Measurements from ENCODE around the gene ARMC2. TPM values are rescaled to one million over a fixed set of nuclear protein-coding genes. Genes with fewer than 3 reads are reported as not detected.

ARMC2 gene
- total and polyA plus RNA-seq, 2 of the 4 experiments (the other 2 are of a cell fraction), result 0.72 to 3.9 TPM

DNA sequence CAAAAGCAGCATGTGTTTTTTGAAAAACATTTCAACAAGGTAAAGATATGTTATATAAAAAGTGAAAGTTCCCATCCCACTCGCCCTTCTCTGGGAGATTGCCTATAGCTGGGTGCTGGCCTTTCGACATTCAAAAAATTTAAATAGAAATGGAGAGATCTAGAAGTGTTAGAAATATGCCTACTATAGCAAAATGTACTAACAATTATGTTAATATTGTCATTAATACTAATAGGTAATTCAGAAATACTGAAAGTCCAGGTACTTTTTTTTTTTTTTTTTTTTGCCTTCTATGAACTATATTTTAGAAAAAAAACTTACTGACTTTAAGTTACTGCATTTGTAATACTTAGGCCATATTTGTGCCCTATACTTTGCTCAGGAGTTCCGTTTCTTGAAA is 159.3 kb downstream of the ARMC2 start:
- H3K14ac ChIP-seq (replicated peaks; ENCODE audit: low read depth, low read length), result no peak overlapping the region
- no peak overlapping the region for H3K18ac ChIP-seq (ENCODE audit: low read depth, low read length)
- H2AK9ac ChIP-seq (replicated peaks; ENCODE audit: low read depth, low read length, poor library complexity), result no peak overlapping the region
- no peak for DNase-seq
- no peaks in the 10 kb centered on the region for H3K27me3 ChIP-seq (ENCODE audit: control insufficient read depth, insufficient read depth, low read length)
- no peak overlapping the region for H2AFZ ChIP-seq (replicated peaks; ENCODE audit: low read length, poor library complexity)
- H4K8ac ChIP-seq (ENCODE audit: low read depth in 2 of 2, low read length in 2 of 2), result no peak overlapping the region
- H3K23ac ChIP-seq (ENCODE audit: low read depth, low read length), result no peak overlapping the region
- no peaks in the 10 kb centered on the region for H3K9me3 ChIP-seq (ENCODE audit: control insufficient read depth, insufficient read depth, low read length)
- no peaks in the 10 kb centered on the region for H3K36me3 ChIP-seq (ENCODE audit: control insufficient read depth, insufficient read depth, low read length)
- WGBS, 2 experiments (ENCODE audit: extremely low coverage in 2 of 2, insufficient read length in 1 of 2), result no CpG with 5 or more reads among the region's 3 CpGs
- H3K56ac ChIP-seq (ENCODE audit: extremely low read depth, insufficient read depth, low read length), result no peak overlapping the region
- no peak overlapping the region for H3K4ac ChIP-seq (ENCODE audit: low read depth, low read length)
- peak overlapping the region; percentile 91; the same call in 1 of the 2 replicates for H3K4me3 ChIP-seq (ENCODE audit: insufficient read depth, low read depth, low read length)
- peaks cover 14 to 22% of the 10 kb centered on the region in 2 experiments; a peak in 3 of 4 replicates for H3K79me1 ChIP-seq (ENCODE audit: low read depth in 1 of 2, low read length in 2 of 2)
- in situ Hi-C loops (cut with MboI; ENCODE audit: low sequenced_read_pairs) (no loop called here), intact Hi-C loops (cut with micrococcal nuclease) (loop anchor here (5.0 kb wide), 3 partner anchors 65 to 465 kb away; no protein-coding TSS in a partner anchor), dilution Hi-C loops (cut with HindIII; ENCODE audit: low sequenced_read_pairs, unreplicated experiment) (no loop called here)
- peaks cover 3% of the 10 kb centered on the region for H4K20me1 ChIP-seq (ENCODE audit: insufficient read depth, low read length)
- BruUV-seq (replicated peaks), result no TSS peak
- ChIA-PET POLR2A (ENCODE audit: unreplicated experiment) (no interaction called here), CTCF (no interaction called here)
- peak; percentile 70 for TF ChIP-seq MAFK (IDR thresholded peaks at IDR 0.05; ENCODE audit: low read depth, low read length)
- TF ChIP-seq RCOR1 (IDR thresholded peaks at IDR 0.05; ENCODE audit: insufficient replicate concordance, low read length), result no peak
- TF ChIP-seq, protein P1, sequence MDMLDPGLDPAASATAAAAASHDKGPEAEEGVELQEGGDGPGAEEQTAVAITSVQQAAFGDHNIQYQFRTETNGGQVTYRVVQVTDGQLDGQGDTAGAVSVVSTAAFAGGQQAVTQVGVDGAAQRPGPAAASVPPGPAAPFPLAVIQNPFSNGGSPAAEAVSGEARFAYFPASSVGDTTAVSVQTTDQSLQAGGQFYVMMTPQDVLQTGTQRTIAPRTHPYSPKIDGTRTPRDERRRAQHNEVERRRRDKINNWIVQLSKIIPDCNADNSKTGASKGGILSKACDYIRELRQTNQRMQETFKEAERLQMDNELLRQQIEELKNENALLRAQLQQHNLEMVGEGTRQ (IDR thresholded peaks at IDR 0.05; ENCODE audit: low read depth, low read length), result no peak
- no peak for TF ChIP-seq CEBPB (IDR thresholded peaks at IDR 0.05; ENCODE audit: low read depth, low read length)
- TF ChIP-seq MXI1 (IDR thresholded peaks at IDR 0.05; ENCODE audit: borderline replicate concordance, low read depth, low read length), result no peak
- no peak for TF ChIP-seq MAZ (IDR thresholded peaks at IDR 0.05; ENCODE audit: borderline replicate concordance, low read depth, low read length)
- no peak overlapping the region for H4K91ac ChIP-seq (ENCODE audit: insufficient read depth, low read depth, low read length)
- H2AK5ac ChIP-seq (ENCODE audit: low read depth, low read length), result no peak overlapping the region
- no peak overlapping the region for H2BK120ac ChIP-seq (ENCODE audit: low read depth, low read length)
- H4K5ac ChIP-seq (ENCODE audit: low read depth, low read length), result no peak overlapping the region
- no peaks in the 10 kb centered on the region for H3K4me1 ChIP-seq (ENCODE audit: control insufficient read depth, insufficient read depth, low read length)
- H3K27ac ChIP-seq (ENCODE audit: insufficient read depth, low read length), result no peak overlapping the region
- no peak overlapping the region for H2BK15ac ChIP-seq (ENCODE audit: low read depth, low read length)
- ATAC-seq (ENCODE audit: low read depth), result no peak
- H2BK20ac ChIP-seq (ENCODE audit: low read depth, low read length), result no peak overlapping the region
- H3K4me2 ChIP-seq (ENCODE audit: low read depth, low read length), result peak overlapping the region; percentile 82
- H3K9me1 ChIP-seq (ENCODE audit: insufficient read depth, low read length), result no peaks in the 10 kb centered on the region
- H3K9ac ChIP-seq (ENCODE audit: low read depth, low read length), result no peak overlapping the region
- H2BK5ac ChIP-seq (ENCODE audit: low read depth, low read length, poor library complexity, severe bottlenecking), result no peak overlapping the region
